Thoracic aorta (tissue), 2 donors: ENCODE results near the gene TMEM267. TPM values are rescaled to one million over a fixed set of nuclear protein-coding genes. Genes with fewer than 3 reads are reported as not detected.
"Not testable (repeated sequence)": the region's sequence is repeated elsewhere in the genome, so short reads cannot be mapped to it uniquely, and the experiment has no call there.

Experiments
- ATAC-seq: fragments of 150-250 bp; one replicate; pipeline ENCODE4 v1.8.0; 2017; ENCODE audit warnings: low read depth; ENCODE audit not compliant: insufficient number of reproducible peaks, low FRiP score
- DNase-seq: peaks from one replicate; pipeline ENCODE4 v3.0.0-alpha.2; 2020; ENCODE audit warnings: low spot score
- H3K27ac ChIP-seq, 2 donors: fragments of 200-600 bp; sonication (generic); 1 replicate in 1 of 2; 2 replicates in 1 of 2; pipeline ENCODE4 v1.5.1; 2016; ENCODE audit warnings: mild to moderate bottlenecking in 2 of 2, moderate library complexity in 2 of 2
- H3K27me3 ChIP-seq: fragments of 200-600 bp; sonication (generic); replicated peaks from 2 replicates; pipeline ENCODE4 v1.6.0; 2016; ENCODE audit warnings: mild to moderate bottlenecking; ENCODE audit not compliant: insufficient read depth
- H3K36me3 ChIP-seq: fragments of 200-600 bp; sonication (generic); one replicate; pipeline ENCODE4 v1.5.1; 2016
- H3K4me1 ChIP-seq, 2 donors: fragments of 200-600 bp; sonication (generic); 1 replicate in 1 of 2; 2 replicates in 1 of 2; pipeline versions ENCODE4 v1.5.1 to v1.6.0; 2016; ENCODE audit warnings: low read depth in 2 of 2, mild to moderate bottlenecking in 1 of 2; ENCODE audit not compliant: control insufficient read depth in 1 of 2
- H3K4me3 ChIP-seq: fragments of 200-600 bp; sonication (generic); 2 replicates; pipeline ENCODE4 v1.5.1; 2016; ENCODE audit warnings: mild to moderate bottlenecking
- H3K9me3 ChIP-seq: fragments of 200-600 bp; sonication (generic); 2 replicates; pipeline ENCODE4 v1.5.1; 2016
- total RNA-seq, 2 donors: library from RNA; depleted of rRNA; stranded (reverse); fragments of >200 nt; gene quantifications; one replicate each; pipeline versions ENCODE4 v1.1.0 to v1.2.3, GENCODE V29; 2016
- TF ChIP-seq, protein P1 (sequence below): fragments of 200-600 bp; sonication (generic); IDR thresholded peaks from one replicate; pipeline ENCODE4 v1.5.1; 2019; ENCODE audit warnings: antibody characterized with exemption

TMEM267 gene
- total RNA-seq, 2 donors from 2014 or later = 9.5 to 22.5 TPM

DNA sequence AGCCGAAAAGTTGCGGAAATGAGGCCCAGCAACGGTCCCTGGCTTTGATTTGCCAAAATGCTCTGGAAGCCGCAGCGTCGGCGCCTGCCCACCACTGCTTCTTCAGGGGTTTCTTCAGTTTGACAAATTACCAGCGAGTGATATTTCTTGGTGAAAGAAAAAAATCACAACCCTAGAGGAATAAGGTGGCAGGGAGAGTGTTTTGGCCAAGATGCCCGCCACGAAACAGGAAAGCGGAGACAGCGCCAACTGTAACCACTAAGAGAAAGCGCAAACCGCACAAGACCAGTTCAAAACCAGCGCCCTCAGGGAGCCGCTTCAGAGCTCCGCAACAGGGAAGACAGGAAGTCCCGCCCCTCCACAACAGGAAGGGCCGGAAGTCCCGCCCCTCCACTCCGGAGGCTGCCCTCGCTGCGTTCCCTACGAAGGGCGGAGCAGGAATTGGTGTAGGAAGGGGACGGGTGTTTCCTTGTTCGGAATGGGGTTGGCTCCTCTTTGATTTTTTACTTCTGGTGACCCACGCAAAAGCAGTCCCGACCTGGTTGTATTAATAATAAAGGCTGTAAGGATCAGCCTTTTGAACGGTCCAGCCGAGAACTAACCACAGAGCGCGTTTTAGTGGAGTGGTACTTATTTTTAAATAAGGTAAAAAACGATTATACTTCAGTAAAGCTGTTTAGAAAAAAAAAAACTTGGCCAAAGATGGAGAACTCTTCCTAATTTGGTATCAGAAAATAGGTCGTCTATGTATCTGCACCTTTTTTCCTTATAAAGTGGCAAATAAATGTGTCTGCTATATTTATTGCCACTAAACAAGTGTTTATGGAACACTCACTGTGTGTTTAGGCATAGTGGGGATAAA, 31.4 kb upstream of the TMEM267 start, which contains the start of gene C5orf34:
Gene C5orf34, minus strand, starts transcription at position 333 of the 862 bp plus-strand sequence. CDS start 5,809 bp downstream, outside the sequence.
- peak; percentile 92 for DNase-seq
- Histone ChIP-seq H3K27ac (peak within 1 kb of the TSS; percentile 77 to 89), H3K4me1 (peaks cover 7 to 14% of the 10 kb centered on the region in 2 donors), H3K27me3 (no peaks in the 10 kb centered on the region), H3K9me3 (no peaks in the 10 kb centered on the region), H3K4me3 (peak within 1 kb of the TSS; percentile 83), H3K36me3 (no peaks in the 10 kb centered on the region)
- TF ChIP-seq, protein P1, sequence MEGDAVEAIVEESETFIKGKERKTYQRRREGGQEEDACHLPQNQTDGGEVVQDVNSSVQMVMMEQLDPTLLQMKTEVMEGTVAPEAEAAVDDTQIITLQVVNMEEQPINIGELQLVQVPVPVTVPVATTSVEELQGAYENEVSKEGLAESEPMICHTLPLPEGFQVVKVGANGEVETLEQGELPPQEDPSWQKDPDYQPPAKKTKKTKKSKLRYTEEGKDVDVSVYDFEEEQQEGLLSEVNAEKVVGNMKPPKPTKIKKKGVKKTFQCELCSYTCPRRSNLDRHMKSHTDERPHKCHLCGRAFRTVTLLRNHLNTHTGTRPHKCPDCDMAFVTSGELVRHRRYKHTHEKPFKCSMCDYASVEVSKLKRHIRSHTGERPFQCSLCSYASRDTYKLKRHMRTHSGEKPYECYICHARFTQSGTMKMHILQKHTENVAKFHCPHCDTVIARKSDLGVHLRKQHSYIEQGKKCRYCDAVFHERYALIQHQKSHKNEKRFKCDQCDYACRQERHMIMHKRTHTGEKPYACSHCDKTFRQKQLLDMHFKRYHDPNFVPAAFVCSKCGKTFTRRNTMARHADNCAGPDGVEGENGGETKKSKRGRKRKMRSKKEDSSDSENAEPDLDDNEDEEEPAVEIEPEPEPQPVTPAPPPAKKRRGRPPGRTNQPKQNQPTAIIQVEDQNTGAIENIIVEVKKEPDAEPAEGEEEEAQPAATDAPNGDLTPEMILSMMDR = no peak
- ATAC-seq = peak; percentile 91

DNA sequence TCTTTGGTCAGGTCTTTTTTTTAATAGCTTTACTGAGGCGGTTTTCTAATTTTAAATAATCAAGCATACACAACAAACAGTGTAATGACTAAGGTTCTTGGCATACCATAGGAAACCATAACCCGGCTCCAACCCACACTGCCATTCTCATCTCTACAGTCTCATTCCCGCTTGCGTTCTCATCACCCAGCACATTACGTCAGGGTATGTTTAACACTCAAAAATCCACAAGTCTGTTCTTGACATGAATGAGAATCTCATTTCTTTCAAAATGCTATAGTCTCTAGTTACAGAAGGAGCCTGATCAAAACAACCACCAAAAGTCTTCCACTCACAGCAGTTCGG, 30.8 kb upstream of the TMEM267 start:
- H3K27ac ChIP-seq = peak overlapping the region; percentile 77 to 89

DNA sequence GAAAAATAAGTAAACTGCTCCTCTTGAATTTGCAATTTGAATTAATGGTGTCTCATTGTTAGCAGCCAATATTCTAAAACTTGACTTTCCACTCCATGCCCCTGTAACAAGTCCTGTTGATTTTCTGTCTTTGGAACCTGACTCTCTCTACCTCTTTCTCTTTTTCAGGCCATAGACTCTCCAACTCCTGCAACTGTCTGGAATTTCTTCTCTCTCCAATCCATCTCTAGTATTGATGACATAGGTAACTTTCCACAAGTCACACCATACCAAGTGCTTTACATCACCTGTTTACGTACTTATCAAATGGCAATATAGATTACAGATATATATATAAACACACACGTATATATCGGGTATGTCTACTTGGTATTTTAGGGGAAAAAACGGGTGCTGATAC, 30.4 kb upstream of the TMEM267 start:
- no peak for ATAC-seq
- H3K27me3 ChIP-seq = no peaks in the 10 kb centered on the region
- H3K4me3 ChIP-seq = peak overlapping the region; percentile 83
- peaks cover 7 to 14% of the 10 kb centered on the region in 2 donors for H3K4me1 ChIP-seq
- no peaks in the 10 kb centered on the region for H3K36me3 ChIP-seq
- TF ChIP-seq, protein P1 = no peak
- H3K9me3 ChIP-seq = no peaks in the 10 kb centered on the region
- DNase-seq = no peak
- no peak overlapping the region for H3K27ac ChIP-seq

More for the DNA sequence above, 30.8 kb upstream of the TMEM267 start:
- peak overlapping the region; percentile 83 for H3K4me3 ChIP-seq
- no peaks in the 10 kb centered on the region for H3K27me3 ChIP-seq
- no peaks in the 10 kb centered on the region for H3K36me3 ChIP-seq
- TF ChIP-seq, protein P1 = no peak
- peaks cover 7 to 14% of the 10 kb centered on the region in 2 donors for H3K4me1 ChIP-seq
- DNase-seq (no peak), ATAC-seq (no peak)
- H3K9me3 ChIP-seq = no peaks in the 10 kb centered on the region

DNA sequence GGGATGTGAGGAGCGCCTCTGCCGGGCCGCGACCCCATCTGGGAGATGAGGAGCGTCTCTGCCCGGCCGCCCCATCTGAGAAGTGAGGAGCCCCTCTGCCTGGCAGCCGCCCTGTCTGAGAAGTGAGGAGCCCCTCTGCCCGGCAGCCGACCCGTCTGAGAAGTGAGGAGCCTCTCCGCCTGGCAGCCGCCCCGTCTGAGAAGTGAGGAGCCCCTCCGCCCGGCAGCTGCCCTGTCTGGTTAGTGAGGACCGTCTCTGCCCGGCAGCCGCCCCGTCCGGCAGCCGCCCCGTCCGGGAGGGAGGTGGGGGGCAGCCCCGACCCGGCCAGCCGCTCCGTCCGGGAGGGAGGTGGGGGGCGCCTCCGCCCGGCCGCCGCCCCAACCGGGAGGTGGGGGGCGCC, 27.4 kb upstream of the TMEM267 start:
- H3K36me3 ChIP-seq, H3K27ac ChIP-seq, DNase-seq, H3K9me3 ChIP-seq, H3K27me3 ChIP-seq, ATAC-seq, H3K4me3 ChIP-seq: not testable (repeated sequence)
- H3K4me1 ChIP-seq = peaks cover 7 to 14% of the 10 kb centered on the region in 2 donors

DNA sequence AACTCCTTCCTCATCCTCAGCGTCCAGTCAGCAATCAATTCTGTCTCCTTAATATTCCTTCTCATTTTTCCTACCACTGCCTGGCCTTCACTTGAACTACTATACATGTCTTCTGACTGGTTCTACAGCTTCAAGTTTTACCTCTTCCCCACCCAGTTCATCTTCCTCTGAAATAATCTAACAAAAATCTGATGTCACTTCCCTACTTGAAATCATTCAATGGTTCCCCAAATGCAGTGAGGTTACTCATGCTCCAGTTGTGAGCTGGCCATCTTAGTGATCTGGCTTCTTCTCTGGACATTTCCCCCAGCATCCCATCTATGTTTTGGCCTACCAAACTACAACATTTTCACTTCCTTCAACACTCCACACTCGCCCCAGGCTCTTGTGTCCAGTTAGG, 14.9 kb upstream of the TMEM267 start:
- no peaks in the 10 kb centered on the region for H3K9me3 ChIP-seq
- ATAC-seq (no peak), DNase-seq (no peak)
- TF ChIP-seq, protein P1 = no peak
- no peaks in the 10 kb centered on the region for H3K36me3 ChIP-seq
- H3K27ac ChIP-seq = no peak overlapping the region
- no peaks in the 10 kb centered on the region for H3K27me3 ChIP-seq
- H3K4me1 ChIP-seq = no peaks in the 10 kb centered on the region
- H3K4me3 ChIP-seq = no peak overlapping the region
